ENCODE results near the gene TM2D1. TPM values are rescaled to one million over a fixed set of nuclear protein-coding genes. Genes with fewer than 3 reads are reported as not detected.

Gene TM2D1
- total RNA-seq, 4 donors from 2014 or later = 46.7 to 70.7 (median 60.6) TPM

DNA sequence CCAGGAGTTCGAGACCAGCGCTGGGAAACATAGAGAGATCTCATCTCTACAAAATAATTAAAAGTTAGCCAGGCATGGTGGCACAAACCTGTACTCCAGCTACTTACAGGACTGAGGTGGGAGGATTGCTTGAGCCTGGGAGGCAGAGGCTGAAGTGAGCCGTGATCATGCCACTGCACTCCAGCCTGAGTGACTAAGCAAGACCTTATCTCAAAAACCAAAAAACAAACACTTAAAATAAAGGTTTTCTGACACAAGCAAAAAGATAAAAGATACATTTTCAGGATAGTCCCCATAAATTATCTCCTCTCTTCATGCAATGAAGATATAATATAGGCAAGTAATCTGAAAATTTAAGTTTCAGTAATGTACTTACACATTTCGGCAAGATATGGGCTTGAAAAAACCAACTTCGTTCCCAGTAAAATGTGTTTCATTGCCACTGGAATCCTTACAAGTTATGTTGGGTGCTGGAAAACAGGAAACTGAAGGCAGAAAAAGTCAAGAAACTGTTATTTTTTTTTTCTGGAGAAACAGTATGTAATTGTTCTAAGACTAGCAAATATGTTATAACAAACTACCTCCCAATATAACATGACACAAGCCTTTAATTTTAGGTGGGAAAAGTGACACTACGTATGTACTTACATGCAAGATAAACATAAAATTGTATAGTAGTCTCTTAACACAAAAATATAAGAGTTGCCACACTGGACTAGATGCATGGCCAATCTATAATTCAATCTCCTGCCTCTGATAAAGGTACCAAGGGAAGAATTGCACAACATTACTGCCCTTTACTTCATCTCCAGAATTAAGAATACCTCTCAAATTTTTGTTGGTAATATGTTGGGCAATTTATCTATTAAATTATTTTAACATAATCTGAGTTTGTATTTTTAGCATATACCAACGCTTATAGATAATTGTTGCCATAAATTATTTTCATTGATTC, 15.7 kb downstream of the TM2D1 start:
- TF ChIP-seq, protein P1, sequence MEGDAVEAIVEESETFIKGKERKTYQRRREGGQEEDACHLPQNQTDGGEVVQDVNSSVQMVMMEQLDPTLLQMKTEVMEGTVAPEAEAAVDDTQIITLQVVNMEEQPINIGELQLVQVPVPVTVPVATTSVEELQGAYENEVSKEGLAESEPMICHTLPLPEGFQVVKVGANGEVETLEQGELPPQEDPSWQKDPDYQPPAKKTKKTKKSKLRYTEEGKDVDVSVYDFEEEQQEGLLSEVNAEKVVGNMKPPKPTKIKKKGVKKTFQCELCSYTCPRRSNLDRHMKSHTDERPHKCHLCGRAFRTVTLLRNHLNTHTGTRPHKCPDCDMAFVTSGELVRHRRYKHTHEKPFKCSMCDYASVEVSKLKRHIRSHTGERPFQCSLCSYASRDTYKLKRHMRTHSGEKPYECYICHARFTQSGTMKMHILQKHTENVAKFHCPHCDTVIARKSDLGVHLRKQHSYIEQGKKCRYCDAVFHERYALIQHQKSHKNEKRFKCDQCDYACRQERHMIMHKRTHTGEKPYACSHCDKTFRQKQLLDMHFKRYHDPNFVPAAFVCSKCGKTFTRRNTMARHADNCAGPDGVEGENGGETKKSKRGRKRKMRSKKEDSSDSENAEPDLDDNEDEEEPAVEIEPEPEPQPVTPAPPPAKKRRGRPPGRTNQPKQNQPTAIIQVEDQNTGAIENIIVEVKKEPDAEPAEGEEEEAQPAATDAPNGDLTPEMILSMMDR (IDR thresholded peaks at IDR 0.05; ENCODE audit: low read depth) = no peak

DNA sequence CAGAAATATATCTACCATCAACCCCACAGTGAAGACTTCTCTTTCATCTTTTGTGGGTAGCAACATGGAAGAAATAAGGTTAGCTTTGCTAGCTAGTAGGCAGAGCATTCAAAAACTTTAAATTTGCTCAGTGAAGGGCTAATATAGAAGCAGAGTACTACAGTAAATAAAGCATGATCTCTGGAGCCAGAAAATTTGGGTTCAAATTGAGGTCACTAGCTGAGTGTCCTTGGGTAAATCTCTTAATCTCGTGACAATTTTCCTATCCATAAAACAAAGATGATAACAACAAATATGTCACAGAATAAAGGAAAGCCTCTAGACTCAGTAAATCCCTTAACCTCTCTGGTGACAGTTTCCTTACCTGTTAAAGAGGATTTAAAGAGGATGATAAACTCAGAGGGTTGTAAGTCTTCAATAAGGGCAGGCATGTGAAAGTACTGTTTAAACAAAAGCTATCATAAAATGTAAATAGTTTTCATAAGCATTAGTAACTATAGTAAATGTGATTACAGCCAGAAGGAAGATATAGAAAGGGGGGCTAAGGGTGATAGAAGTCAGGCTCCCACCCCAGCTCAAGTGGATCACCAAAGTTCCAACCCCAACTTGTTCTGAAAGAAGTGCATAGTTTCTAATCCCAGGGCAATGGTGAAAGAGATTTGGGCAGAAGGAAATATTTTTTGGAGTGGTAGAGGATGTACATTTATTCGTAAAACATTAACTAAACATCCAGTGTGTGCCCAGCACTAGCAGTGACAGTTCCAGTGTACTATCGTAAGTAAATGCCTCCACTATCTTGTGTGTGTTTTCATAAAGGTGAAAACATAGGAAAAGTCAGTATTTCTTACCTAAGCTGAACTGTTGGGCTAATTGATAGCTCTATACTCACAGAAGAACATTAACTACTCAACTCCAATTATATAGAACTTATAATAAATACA, 24.8 kb downstream of the TM2D1 start:
- TF ChIP-seq, protein P1 (IDR thresholded peaks at IDR 0.05; ENCODE audit: low read depth) = no peak

DNA sequence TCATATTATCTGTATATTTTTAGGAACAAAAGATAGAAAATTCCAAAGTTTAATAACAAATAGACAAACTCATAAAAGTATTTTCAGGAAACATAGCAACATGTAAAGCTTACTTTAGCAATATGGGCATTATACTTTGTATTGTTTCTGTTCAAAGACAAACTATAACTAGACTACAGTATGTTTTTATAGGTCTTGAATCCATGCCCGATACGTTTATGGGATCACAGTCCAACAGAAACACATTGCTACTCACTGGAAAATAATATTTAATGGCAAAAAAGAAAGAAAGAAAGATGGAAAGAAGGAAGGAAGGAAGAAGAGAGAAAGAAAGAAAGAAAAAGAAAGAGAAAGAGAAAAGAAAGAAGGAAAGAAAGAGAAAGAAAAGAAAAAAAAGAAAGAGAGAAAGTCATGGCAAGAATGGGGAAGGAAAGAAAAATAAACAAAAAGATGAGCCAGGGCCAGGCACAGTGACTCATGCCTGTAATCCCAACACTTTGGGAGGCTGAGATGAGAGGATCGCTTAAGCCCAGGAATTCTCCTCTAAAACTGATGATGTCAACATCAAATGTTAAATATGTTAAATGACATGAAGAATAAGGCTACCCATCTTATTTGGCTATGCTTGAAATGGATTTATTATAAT, 32.7 kb downstream of the TM2D1 start:
- TF ChIP-seq, protein P1 (IDR thresholded peaks at IDR 0.05; ENCODE audit: low read depth) = no peak

- TF ChIP-seq, protein P1 (IDR thresholded peaks at IDR 0.05; ENCODE audit: low read depth) = no peak
Observed at GRCh38 chr1:61687901-61688300, 37.0 kb downstream of the TM2D1 start.

DNA sequence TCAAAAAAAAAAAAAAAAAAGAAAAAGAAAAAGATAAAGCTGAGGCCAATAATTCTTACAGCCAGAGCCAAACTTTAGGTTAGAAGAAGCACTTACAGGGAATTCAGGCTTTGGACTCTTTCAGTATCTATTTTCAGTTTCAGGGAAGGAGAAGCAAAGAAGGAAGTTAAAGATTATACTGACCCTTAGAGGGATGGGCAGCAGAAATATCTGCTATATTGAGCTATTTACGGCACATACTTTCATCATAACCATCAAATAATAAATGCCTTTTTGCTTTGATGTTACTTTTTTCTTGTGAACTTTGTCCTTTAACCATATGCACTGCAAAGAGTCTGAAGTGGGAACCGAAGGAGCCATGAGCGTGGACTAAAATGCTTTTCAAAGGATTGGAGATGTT, 42.0 kb downstream of the TM2D1 start:
- TF ChIP-seq, protein P1 (IDR thresholded peaks at IDR 0.05; ENCODE audit: low read depth) = no peak

- TF ChIP-seq, protein P1 (IDR thresholded peaks at IDR 0.05; ENCODE audit: low read depth) = no peak
Observed at GRCh38 chr1:61680500-61680899, 44.4 kb downstream of the TM2D1 start.

All from subcutaneous adipose tissue (tissue), 4 donors.